Mammary epithelial cell (primary cell): Measurements from ENCODE around the gene ZBTB20.

ENCODE experiments used
- CTCF ChIP-seq, 2 donors: IDR thresholded peaks in 1 of 2; conservative IDR thresholded peaks in 1 of 2; 2 replicates each; pipeline ENCODE4 v1.5.1; 2011 to 2012; ENCODE audit warnings: inconsistent platforms in 2 of 2, low read length in 2 of 2, mild to moderate bottlenecking in 2 of 2, control low read depth in 1 of 2, low read depth in 1 of 2; ENCODE audit not compliant: insufficient read depth in 1 of 2; ENCODE audit errors: extremely low read depth in 1 of 2
- EZH2 ChIP-seq: IDR thresholded peaks from 2 replicates; pipeline ENCODE4 v1.6.1; 2012; ENCODE audit warnings: low read length, inconsistent platforms, borderline replicate concordance

GRCh38 chr3:115147329-115148141 lies 447 bp upstream of the ZBTB20 start:
- TF ChIP-seq CTCF (conservative IDR thresholded peaks at IDR 0.05 in 1 of 2, IDR thresholded peaks at IDR 0.05 in 1 of 2; ENCODE audit: extremely low read depth in 1 of 2, insufficient read depth in 1 of 2, low read depth in 1 of 2, low read length in 2 of 2) (no peak), EZH2 (no peak)
